ENCODE measurements around the gene OCA2.

Gene OCA2

GRCh38 chr15:27705056-27705455 is 394.1 kb downstream of the OCA2 start:
- no peak for DNase-seq (ENCODE audit: low read depth)
- H3K4me3 ChIP-seq (ENCODE audit: low read depth, low read length): no peak overlapping the region
- TF ChIP-seq, protein P1, sequence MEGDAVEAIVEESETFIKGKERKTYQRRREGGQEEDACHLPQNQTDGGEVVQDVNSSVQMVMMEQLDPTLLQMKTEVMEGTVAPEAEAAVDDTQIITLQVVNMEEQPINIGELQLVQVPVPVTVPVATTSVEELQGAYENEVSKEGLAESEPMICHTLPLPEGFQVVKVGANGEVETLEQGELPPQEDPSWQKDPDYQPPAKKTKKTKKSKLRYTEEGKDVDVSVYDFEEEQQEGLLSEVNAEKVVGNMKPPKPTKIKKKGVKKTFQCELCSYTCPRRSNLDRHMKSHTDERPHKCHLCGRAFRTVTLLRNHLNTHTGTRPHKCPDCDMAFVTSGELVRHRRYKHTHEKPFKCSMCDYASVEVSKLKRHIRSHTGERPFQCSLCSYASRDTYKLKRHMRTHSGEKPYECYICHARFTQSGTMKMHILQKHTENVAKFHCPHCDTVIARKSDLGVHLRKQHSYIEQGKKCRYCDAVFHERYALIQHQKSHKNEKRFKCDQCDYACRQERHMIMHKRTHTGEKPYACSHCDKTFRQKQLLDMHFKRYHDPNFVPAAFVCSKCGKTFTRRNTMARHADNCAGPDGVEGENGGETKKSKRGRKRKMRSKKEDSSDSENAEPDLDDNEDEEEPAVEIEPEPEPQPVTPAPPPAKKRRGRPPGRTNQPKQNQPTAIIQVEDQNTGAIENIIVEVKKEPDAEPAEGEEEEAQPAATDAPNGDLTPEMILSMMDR (IDR thresholded peaks at IDR 0.05; ENCODE audit: control insufficient read depth, extremely low read depth, insufficient read depth): no peak

Data from LNCaP clone FGC (cell line).